ENCODE measurements around the gene ZDHHC12. TPM values are rescaled to one million over a fixed set of nuclear protein-coding genes. Genes with fewer than 3 reads are reported as not detected.
A peak's percentile ranks its signal among the peaks of the same experiment; 100 is the strongest.
"Not testable (repeated sequence)": the region's sequence is repeated elsewhere in the genome, so short reads cannot be mapped to it uniquely, and the experiment has no call there.

ZDHHC12 gene
- total RNA-seq, 5 donors from 2014 or later (not counting 1 experiment from before 2014, with no cell fraction given): 22.6 to 32.9 (median 31.4) TPM

DNA sequence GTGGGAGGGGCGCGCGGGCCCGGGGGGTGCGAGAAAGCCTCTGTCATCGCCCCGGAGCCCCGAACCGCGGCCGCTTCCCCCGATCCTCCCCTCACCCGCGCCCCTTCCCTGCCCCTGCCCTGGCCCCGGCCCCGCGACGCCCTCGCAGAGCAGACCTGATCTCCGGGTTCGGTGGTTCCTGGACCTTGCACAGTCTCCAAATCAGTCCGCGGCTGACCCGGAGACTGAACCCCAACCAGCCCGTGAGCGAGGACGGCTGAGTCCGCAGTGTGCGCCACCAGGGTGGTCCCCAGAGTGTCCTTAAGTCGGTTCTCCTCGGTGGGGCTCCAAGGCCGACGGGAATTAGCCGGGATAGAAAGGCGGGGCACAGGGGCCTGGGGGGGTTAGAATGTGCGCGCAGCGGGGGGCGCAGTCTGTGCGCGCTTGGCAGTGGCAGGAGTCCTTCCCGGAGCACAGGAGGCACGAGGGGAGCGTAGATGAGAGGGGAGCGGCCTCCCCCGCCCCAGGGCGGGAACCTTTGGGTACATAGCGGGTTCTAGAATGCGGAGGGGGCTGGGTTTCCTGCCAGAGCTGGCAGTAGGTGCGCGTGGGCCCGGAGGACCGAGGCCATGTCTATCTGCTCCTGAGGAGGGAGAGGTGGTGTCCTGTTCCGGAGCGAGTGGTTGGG lies 20.8 kb downstream of the ZDHHC12 start:
- Histone ChIP-seq H3K4me1 (ENCODE audit: control insufficient read depth in 1 of 2, extremely low read depth in 1 of 2, insufficient read depth in 2 of 2, low read length in 2 of 2) (peaks cover 0 to 21% of the 10 kb centered on the region in 2 experiments), H3K9me3 (no peaks in the 10 kb centered on the region), H3K27ac (ENCODE audit: low read length) (no peak overlapping the region), H3K36me3 (ENCODE audit: control insufficient read depth in 2 of 2, extremely low read depth in 1 of 2, insufficient read depth in 1 of 2, low read length in 1 of 2) (no peaks in the 10 kb centered on the region), H3K4me3 (ENCODE audit: control insufficient read depth in 1 of 2, extremely low read depth in 1 of 2, low read length in 1 of 2) (peak overlapping the region; percentile 51 to 75), H3K27me3 (replicated peaks in 1 of 2; ENCODE audit: control insufficient read depth in 2 of 2, extremely low read depth in 1 of 2, insufficient read depth in 2 of 2, low read length in 1 of 2) (no peaks in the 10 kb centered on the region)
- ATAC-seq (replicated peaks in 1 of 4): peak; percentile 41 to 58 (median 49)
- no peaks in the 10 kb centered on the region for H3K9me3 Mint-ChIP-seq
- ChIA-PET CTCF (no interaction called here), POLR2A (no interaction called here)
- H3K27ac Mint-ChIP-seq: peak overlapping the region; percentile 55
- H3K4me3 Mint-ChIP-seq: peak overlapping the region; percentile 73 to 85 (median 77)
- H3K36me3 Mint-ChIP-seq: no peaks in the 10 kb centered on the region
- 13% methylated on average over 29 of the region's 55 CpGs for WGBS (ENCODE audit: insufficient coverage)
- H3K4me1 Mint-ChIP-seq: peaks cover 11 to 15% (median 13%) of the 10 kb centered on the region in 3 donors
- DNase-seq: peak in 5 of 35 experiments; percentile 15 to 25 (median 23)
- H3K27me3 Mint-ChIP-seq: no peaks in the 10 kb centered on the region

- peaks cover 0 to 21% of the 10 kb centered on the region in 2 experiments for H3K4me1 ChIP-seq (ENCODE audit: control insufficient read depth in 1 of 2, extremely low read depth in 1 of 2, insufficient read depth in 2 of 2, low read length in 2 of 2)
- DNase-seq (peak; percentile 46 to 91 (median 78)), ATAC-seq (replicated peaks in 1 of 4) (peak; percentile 80 to 89 (median 88))
- Mint-ChIP-seq H3K36me3 (no peaks in the 10 kb centered on the region), H3K4me1 (peaks cover 11 to 15% (median 13%) of the 10 kb centered on the region in 3 donors), H3K27ac (peak within 1 kb of the TSS; percentile 55 to 86), H3K9me3 (no peaks in the 10 kb centered on the region), H3K27me3 (no peaks in the 10 kb centered on the region), H3K4me3 (peak within 1 kb of the TSS; percentile 78 to 85 (median 84))
- no peak within 1 kb of the TSS for H3K27ac ChIP-seq (ENCODE audit: low read length)
- no peaks in the 10 kb centered on the region for H3K9me3 ChIP-seq
- CTCF ChIA-PET: interaction anchor here in 1 of 2 donors (0.5 to 1.5 kb wide), 5 partner anchors 11 to 326 kb away, joined by 3 to 8 read pairs (median 3); partner anchors contain the start of genes SH3GLB2 and ZDHHC12
- H3K36me3 ChIP-seq (ENCODE audit: control insufficient read depth in 2 of 2, extremely low read depth in 1 of 2, insufficient read depth in 1 of 2, low read length in 1 of 2): no peaks in the 10 kb centered on the region
- WGBS (ENCODE audit: insufficient coverage): under 1% methylated on average over 61 of the region's 65 CpGs
- POLR2A ChIA-PET: no interaction called here
- H3K27me3 ChIP-seq (replicated peaks in 1 of 2; ENCODE audit: control insufficient read depth in 2 of 2, extremely low read depth in 1 of 2, insufficient read depth in 2 of 2, low read length in 1 of 2): no peaks in the 10 kb centered on the region
- H3K4me3 ChIP-seq (ENCODE audit: control insufficient read depth in 1 of 2, extremely low read depth in 1 of 2, low read length in 1 of 2): peak within 1 kb of the TSS; percentile 51 to 75
Observed at GRCh38 chr9:128702445-128702948, 21.4 kb downstream of the ZDHHC12 start, which contains the start of gene PKN3. TSS of gene PKN3 (plus strand) at chr9:128702503. CDS start at chr9:128702916, 413 bp downstream.

- Mint-ChIP-seq H3K36me3 (peaks cover 2% of the 10 kb centered on the region), H3K4me1 (peaks cover 11 to 15% (median 13%) of the 10 kb centered on the region in 3 donors), H3K27ac (no peak overlapping the region), H3K27me3 (no peaks in the 10 kb centered on the region), H3K4me3 (peak overlapping the region; percentile 34 to 85 (median 43)), H3K9me3 (no peaks in the 10 kb centered on the region)
- Histone ChIP-seq H3K4me1 (ENCODE audit: control insufficient read depth in 1 of 2, extremely low read depth in 1 of 2, insufficient read depth in 2 of 2, low read length in 2 of 2) (peaks cover 0 to 21% of the 10 kb centered on the region in 2 experiments), H3K27me3 (replicated peaks in 1 of 2; ENCODE audit: control insufficient read depth in 2 of 2, extremely low read depth in 1 of 2, insufficient read depth in 2 of 2, low read length in 1 of 2) (no peaks in the 10 kb centered on the region), H3K4me3 (ENCODE audit: control insufficient read depth in 1 of 2, extremely low read depth in 1 of 2, low read length in 1 of 2) (no peak overlapping the region), H3K27ac (ENCODE audit: low read length) (no peak overlapping the region), H3K36me3 (ENCODE audit: control insufficient read depth in 2 of 2, extremely low read depth in 1 of 2, insufficient read depth in 1 of 2, low read length in 1 of 2) (peaks cover 0 to 7% of the 10 kb centered on the region in 2 donors), H3K9me3 (no peaks in the 10 kb centered on the region)
- WGBS (ENCODE audit: insufficient coverage): 89% methylated on average over 4 of the region's 10 CpGs
- ATAC-seq (replicated peaks in 1 of 4): no peak
- ChIA-PET POLR2A (no interaction called here), CTCF (interaction anchor here in 1 of 2 donors (0.9 to 1.5 kb wide), 2 partner anchors 15 to 23 kb away, joined by 3 to 8 read pairs; partner anchors contain the start of gene ZDHHC12)
- no peak for DNase-seq
Observed at GRCh38 chr9:128701227-128701854, 22.6 kb downstream of the ZDHHC12 start.

GRCh38 chr9:128699096-128699795 lies 24.7 kb downstream of the ZDHHC12 start:
- WGBS (ENCODE audit: insufficient coverage): 98% methylated on average over 15 of the region's 30 CpGs
- H3K27me3 ChIP-seq (replicated peaks in 1 of 2; ENCODE audit: control insufficient read depth in 2 of 2, extremely low read depth in 1 of 2, insufficient read depth in 2 of 2, low read length in 1 of 2); DNase-seq; ATAC-seq (replicated peaks in 1 of 4); H3K36me3 Mint-ChIP-seq; H3K4me3 ChIP-seq (ENCODE audit: control insufficient read depth in 1 of 2, extremely low read depth in 1 of 2, low read length in 1 of 2); H3K9me3 ChIP-seq; H3K27me3 Mint-ChIP-seq; H3K9me3 Mint-ChIP-seq; H3K4me3 Mint-ChIP-seq; H3K27ac ChIP-seq (ENCODE audit: low read length); H3K27ac Mint-ChIP-seq: not testable (repeated sequence)
- Histone ChIP-seq H3K36me3 (ENCODE audit: control insufficient read depth in 2 of 2, extremely low read depth in 1 of 2, insufficient read depth in 1 of 2, low read length in 1 of 2) (peaks cover 0 to 20% of the 10 kb centered on the region in 2 donors), H3K4me1 (ENCODE audit: control insufficient read depth in 1 of 2, extremely low read depth in 1 of 2, insufficient read depth in 2 of 2, low read length in 2 of 2) (peaks cover 0 to 21% of the 10 kb centered on the region in 2 experiments)
- peaks cover 11 to 15% (median 13%) of the 10 kb centered on the region in 3 donors for H3K4me1 Mint-ChIP-seq
- ChIA-PET CTCF (interaction anchor here in 1 of 2 donors (0.6 kb wide), 1 partner anchor 41 kb away, joined by 3 read pairs; no protein-coding TSS in a partner anchor), POLR2A (interaction anchor here in 1 of 2 donors (0.7 kb wide), 1 partner anchor 20 kb away, joined by 11 read pairs; no protein-coding TSS in a partner anchor)

GRCh38 chr9:128696923-128697707 lies 26.8 kb downstream of the ZDHHC12 start:
- H3K36me3 ChIP-seq (ENCODE audit: control insufficient read depth in 2 of 2, extremely low read depth in 1 of 2, insufficient read depth in 1 of 2, low read length in 1 of 2): peaks cover 0 to 41% of the 10 kb centered on the region in 2 donors
- Mint-ChIP-seq H3K27me3 (no peaks in the 10 kb centered on the region), H3K9me3 (no peaks in the 10 kb centered on the region), H3K36me3 (peaks cover 24% of the 10 kb centered on the region), H3K27ac (no peak overlapping the region), H3K4me3 (no peak overlapping the region), H3K4me1 (peaks cover 17 to 18% (median 17%) of the 10 kb centered on the region in 3 donors)
- H3K27me3 ChIP-seq (replicated peaks in 1 of 2; ENCODE audit: control insufficient read depth in 2 of 2, extremely low read depth in 1 of 2, insufficient read depth in 2 of 2, low read length in 1 of 2): no peaks in the 10 kb centered on the region
- H3K9me3 ChIP-seq: no peaks in the 10 kb centered on the region
- ChIA-PET CTCF (no interaction called here), POLR2A (interaction anchor here in 1 of 2 donors (0.6 kb wide), 1 partner anchor 11 kb away, joined by 9 read pairs; no protein-coding TSS in a partner anchor)
- H3K4me3 ChIP-seq (ENCODE audit: control insufficient read depth in 1 of 2, extremely low read depth in 1 of 2, low read length in 1 of 2): no peak overlapping the region
- no peak overlapping the region for H3K27ac ChIP-seq (ENCODE audit: low read length)
- ATAC-seq (replicated peaks in 1 of 4): no peak
- DNase-seq: no peak
- WGBS (ENCODE audit: insufficient coverage): 60% methylated on average over 3 of the region's 8 CpGs
- H3K4me1 ChIP-seq (ENCODE audit: control insufficient read depth in 1 of 2, extremely low read depth in 1 of 2, insufficient read depth in 2 of 2, low read length in 2 of 2): peaks cover 0 to 9% of the 10 kb centered on the region in 2 experiments
